H9 (cell line): ENCODE data around the gene SLC25A29. TPM values are rescaled to one million over a fixed set of nuclear protein-coding genes. Genes with fewer than 3 reads are reported as not detected.
A peak's percentile ranks its signal among the peaks of the same experiment; 100 is the strongest.

Experiments used
- DNase-seq: peaks from one replicate; pipeline ENCODE4 v3.0.0-alpha.2; 2017
- H2AFZ ChIP-seq: one replicate; pipeline ENCODE4 v1.6.1; 2013; ENCODE audit warnings: mild to moderate bottlenecking, low read length, control low read depth, moderate library complexity
- H2AK5ac ChIP-seq: 2 replicates; pipeline ENCODE4 v1.6.1; 2013; ENCODE audit warnings: low read length, control low read depth, mixed read lengths; ENCODE audit not compliant: insufficient read length
- H2BK120ac ChIP-seq: one replicate; pipeline ENCODE4 v1.6.1; 2013; ENCODE audit warnings: low read depth, mild to moderate bottlenecking, low read length, control low read depth, inconsistent platforms; ENCODE audit not compliant: poor library complexity, severe bottlenecking
- H2BK12ac ChIP-seq: 2 replicates; pipeline ENCODE4 v1.6.1; 2013; ENCODE audit warnings: low read length, control low read depth, mixed read lengths, low read depth; ENCODE audit not compliant: insufficient read length
- H2BK15ac ChIP-seq: 2 replicates; pipeline ENCODE4 v1.6.1; 2013; ENCODE audit warnings: low read depth, low read length, control low read depth
- H2BK20ac ChIP-seq: one replicate; pipeline ENCODE4 v1.6.1; 2013; ENCODE audit warnings: low read depth, mild to moderate bottlenecking, low read length, control low read depth, inconsistent platforms; ENCODE audit not compliant: poor library complexity, severe bottlenecking
- H2BK5ac ChIP-seq: 2 replicates; pipeline ENCODE4 v1.6.1; 2013; ENCODE audit warnings: low read length, control low read depth, mixed read lengths; ENCODE audit not compliant: insufficient read length
- H3K14ac ChIP-seq: 2 replicates; pipeline ENCODE4 v1.6.1; 2013; ENCODE audit warnings: low read length, control low read depth; ENCODE audit not compliant: insufficient read depth
- H3K18ac ChIP-seq: 2 replicates; pipeline ENCODE4 v1.6.1; 2013; ENCODE audit warnings: low read depth, mild to moderate bottlenecking, mixed read lengths, low read length, control low read depth; ENCODE audit not compliant: insufficient read length
- H3K23ac ChIP-seq: 2 replicates; pipeline ENCODE4 v1.6.1; 2013; ENCODE audit warnings: low read length, control low read depth, mixed read lengths, low read depth; ENCODE audit not compliant: insufficient read length
- H3K23me2 ChIP-seq: 2 replicates; pipeline ENCODE4 v1.6.1; 2013; ENCODE audit warnings: low read depth, mild to moderate bottlenecking, mixed read lengths, low read length, control low read depth; ENCODE audit not compliant: insufficient read length, poor library complexity, severe bottlenecking
- H3K27ac ChIP-seq: 2 replicates; pipeline ENCODE4 v1.5.1; 2013; ENCODE audit warnings: low read length, control low read depth, mixed read lengths, low read depth; ENCODE audit not compliant: insufficient read length
- H3K27me3 ChIP-seq: 2 replicates; pipeline ENCODE4 v1.6.1; 2013; ENCODE audit warnings: low read length, control low read depth, inconsistent platforms; ENCODE audit not compliant: insufficient read depth
- H3K4ac ChIP-seq: 2 replicates; pipeline ENCODE4 v1.6.1; 2013; ENCODE audit warnings: low read depth, mild to moderate bottlenecking, control low read depth, inconsistent platforms, low read length, moderate library complexity
- H3K4me1 ChIP-seq: 2 replicates; pipeline ENCODE4 v1.6.1; 2013; ENCODE audit warnings: low read length, control low read depth, inconsistent platforms; ENCODE audit not compliant: insufficient read depth
- H3K4me2 ChIP-seq: 2 replicates; pipeline ENCODE4 v1.6.1; 2013; ENCODE audit warnings: low read length, control low read depth, mixed read lengths; ENCODE audit not compliant: insufficient read length, insufficient read depth
- H3K56ac ChIP-seq: 2 replicates; pipeline ENCODE4 v1.6.1; 2013; ENCODE audit warnings: low read depth, mild to moderate bottlenecking, mixed read lengths, low read length, control low read depth; ENCODE audit not compliant: insufficient read length
- H3K79me1 ChIP-seq: 2 replicates; pipeline ENCODE4 v1.6.1; 2013; ENCODE audit warnings: low read depth, mild to moderate bottlenecking, moderate library complexity, low read length, control low read depth, inconsistent platforms; ENCODE audit not compliant: insufficient read depth, poor library complexity, severe bottlenecking
- H3K79me2 ChIP-seq: 2 replicates; pipeline ENCODE4 v1.6.1; 2013; ENCODE audit warnings: low read length, control low read depth, inconsistent platforms; ENCODE audit not compliant: insufficient read depth
- H3K9ac ChIP-seq: 2 replicates; pipeline ENCODE4 v1.6.1; 2013; ENCODE audit warnings: low read length, control low read depth, mixed read lengths; ENCODE audit not compliant: insufficient read length; ENCODE audit errors: extremely low read depth
- H3K9me3 ChIP-seq: one replicate; pipeline ENCODE4 v1.6.1; 2013; ENCODE audit warnings: low read depth, low read length, inconsistent platforms; ENCODE audit not compliant: control insufficient read depth
- H3T11ph ChIP-seq: one replicate; pipeline ENCODE4 v1.6.1; 2013; ENCODE audit warnings: mild to moderate bottlenecking, low read length, control low read depth, inconsistent platforms
- H4K20me1 ChIP-seq: one replicate; pipeline ENCODE4 v1.6.1; 2013; ENCODE audit not compliant: control insufficient read depth, insufficient read length, insufficient read depth
- H4K5ac ChIP-seq: 2 replicates; pipeline ENCODE4 v1.6.1; 2013; ENCODE audit warnings: low read depth, mild to moderate bottlenecking, mixed read lengths, low read length, control low read depth; ENCODE audit not compliant: insufficient read length
- H4K8ac ChIP-seq: replicated peaks from 2 replicates; pipeline ENCODE4 v1.6.1; 2013; ENCODE audit warnings: low read length, control low read depth, mixed read lengths, low read depth; ENCODE audit not compliant: insufficient read length
- H4K91ac ChIP-seq: 2 replicates; pipeline ENCODE4 v1.6.1; 2013; ENCODE audit warnings: low read depth, mild to moderate bottlenecking, moderate library complexity, mixed read lengths, low read length, control low read depth; ENCODE audit not compliant: insufficient read length
- H3K27ac Mint-ChIP-seq, 3 experiments: 2 replicates in 2 of 3; 3 replicates in 1 of 3; pipeline ENCODE4 v1.8.0; 2020 to 2021; ENCODE audit warnings: mixed read lengths in 3 of 3, mild to moderate bottlenecking in 1 of 3, moderate library complexity in 1 of 3
- H3K27me3 Mint-ChIP-seq: 2 replicates; pipeline ENCODE4 v1.8.0; 2021; ENCODE audit warnings: low read depth, mild to moderate bottlenecking, moderate library complexity, mixed read lengths
- H3K36me3 Mint-ChIP-seq, 3 experiments: 2 replicates in 2 of 3; 3 replicates in 1 of 3; pipeline ENCODE4 v1.8.0; 2020 to 2021; ENCODE audit warnings: low read depth in 3 of 3, mixed read lengths in 3 of 3; ENCODE audit not compliant: insufficient read depth in 1 of 3
- H3K4me1 Mint-ChIP-seq, 2 experiments: 2 replicates each; pipeline ENCODE4 v1.8.0; 2020; ENCODE audit warnings: mixed read lengths in 2 of 2
- H3K4me3 Mint-ChIP-seq, 2 experiments: 2 replicates in 1 of 2; 3 replicates in 1 of 2; pipeline ENCODE4 v1.8.0; 2020 to 2021; ENCODE audit warnings: mild to moderate bottlenecking in 2 of 2, mixed read lengths in 2 of 2, moderate library complexity in 1 of 2
- H3K9me3 Mint-ChIP-seq, 2 experiments: 2 replicates in 1 of 2; 3 replicates in 1 of 2; pipeline ENCODE4 v1.8.0; 2020; ENCODE audit warnings: mild to moderate bottlenecking in 2 of 2, mixed read lengths in 2 of 2, moderate library complexity in 1 of 2
- CTCF ChIP-seq: fragments of 200-600 bp; sonication (generic); conservative IDR thresholded peaks from 3 replicates; pipeline ENCODE4 v1.8.0; 2021; ENCODE audit warnings: antibody characterized with exemption, mild to moderate bottlenecking
- WGBS: extraction: QIAGEN DNeasy Blood & Tissue Kit; methylation state at CpG from one replicate; pipeline ENCODE4 v1.1.7; 2013; ENCODE audit warnings: missing lambda C conversion rate, low lambda C conversion rate, mixed read lengths; ENCODE audit not compliant: insufficient read length; ENCODE audit errors: extremely low coverage; 5-methylcytosine and 5-hydroxymethylcytosine counted together
- total RNA-seq: library from RNA; stranded (reverse); gene quantifications from 2 replicates; pipeline ENCODE4 v1.2.1, GENCODE V29; 2021

SLC25A29 gene
- total RNA-seq, 1 experiment from 2014 or later, result 175 TPM

DNA sequence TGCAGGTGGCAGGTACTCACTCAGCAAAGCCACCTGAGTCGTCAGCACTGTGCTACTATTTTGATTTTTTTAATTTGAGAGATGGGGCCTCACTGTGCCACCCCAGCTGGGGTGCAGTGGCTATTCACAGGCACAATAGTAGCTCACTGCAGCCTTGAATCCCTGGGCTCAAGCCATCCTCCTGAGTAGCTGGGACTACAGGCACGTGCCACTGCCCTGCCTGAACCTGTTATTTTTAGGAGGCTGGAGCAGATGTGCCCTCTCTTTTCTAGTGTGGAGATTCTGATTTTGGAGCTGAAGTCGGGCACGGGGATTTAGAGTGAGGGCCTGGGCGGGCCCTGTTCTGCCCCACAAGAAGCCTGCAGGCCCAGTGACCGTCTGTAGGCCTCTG lies 34.2 kb upstream of the SLC25A29 start:
- Histone ChIP-seq H3K23me2 (no peaks in the 10 kb centered on the region), H3K56ac (no peak overlapping the region), H2BK15ac (no peak overlapping the region), H3K9me3 (no peaks in the 10 kb centered on the region), H2BK12ac (no peak overlapping the region), H4K91ac (no peak overlapping the region), H2BK5ac (no peak overlapping the region), H3K79me2 (no peaks in the 10 kb centered on the region), H4K8ac (no peak overlapping the region), H2AK5ac (no peak overlapping the region), H2BK20ac (no peak overlapping the region), H3K27me3 (no peaks in the 10 kb centered on the region), H2AFZ (no peak overlapping the region), H3K18ac (no peak overlapping the region), H4K20me1 (no peaks in the 10 kb centered on the region), H2BK120ac (no peak overlapping the region), H3K4me1 (no peaks in the 10 kb centered on the region), H3K4ac (no peak overlapping the region), H3K79me1 (no peaks in the 10 kb centered on the region), H3K23ac (no peak overlapping the region), H3K14ac (no peak overlapping the region), H3K9ac (no peak overlapping the region), H4K5ac (no peak overlapping the region), H3T11ph (no peak overlapping the region), H3K4me2 (no peak overlapping the region), H3K27ac (no peak overlapping the region)
- Mint-ChIP-seq H3K27ac (peak overlapping the region in 1 of 3 experiments; percentile 12; a peak in 1 of 7 replicates), H3K4me3 (no peak overlapping the region), H3K4me1 (no peaks in the 10 kb centered on the region), H3K36me3 (peaks cover 39 to 76% (median 73%) of the 10 kb centered on the region in 3 experiments; a peak in 6 of 7 replicates), H3K9me3 (no peaks in the 10 kb centered on the region; a peak in 1 of 5 replicates), H3K27me3 (no peaks in the 10 kb centered on the region)
- no CpG with 5 or more reads among the region's 6 CpGs for WGBS
- DNase-seq, result no peak
- TF ChIP-seq CTCF, result no peak
